Measurements from ENCODE around the gene TMEM259. TPM values are rescaled to one million over a fixed set of nuclear protein-coding genes. Genes with fewer than 3 reads are reported as not detected.
A peak's percentile ranks its signal among the peaks of the same experiment; 100 is the strongest.

The TMEM259 gene
- total and polyA plus RNA-seq, 9 of the 15 experiments (the other 6 are each of a cell fraction or from before 2014, with no cell fraction given) = 0.52 to 231 (median 63.6) TPM

DNA sequence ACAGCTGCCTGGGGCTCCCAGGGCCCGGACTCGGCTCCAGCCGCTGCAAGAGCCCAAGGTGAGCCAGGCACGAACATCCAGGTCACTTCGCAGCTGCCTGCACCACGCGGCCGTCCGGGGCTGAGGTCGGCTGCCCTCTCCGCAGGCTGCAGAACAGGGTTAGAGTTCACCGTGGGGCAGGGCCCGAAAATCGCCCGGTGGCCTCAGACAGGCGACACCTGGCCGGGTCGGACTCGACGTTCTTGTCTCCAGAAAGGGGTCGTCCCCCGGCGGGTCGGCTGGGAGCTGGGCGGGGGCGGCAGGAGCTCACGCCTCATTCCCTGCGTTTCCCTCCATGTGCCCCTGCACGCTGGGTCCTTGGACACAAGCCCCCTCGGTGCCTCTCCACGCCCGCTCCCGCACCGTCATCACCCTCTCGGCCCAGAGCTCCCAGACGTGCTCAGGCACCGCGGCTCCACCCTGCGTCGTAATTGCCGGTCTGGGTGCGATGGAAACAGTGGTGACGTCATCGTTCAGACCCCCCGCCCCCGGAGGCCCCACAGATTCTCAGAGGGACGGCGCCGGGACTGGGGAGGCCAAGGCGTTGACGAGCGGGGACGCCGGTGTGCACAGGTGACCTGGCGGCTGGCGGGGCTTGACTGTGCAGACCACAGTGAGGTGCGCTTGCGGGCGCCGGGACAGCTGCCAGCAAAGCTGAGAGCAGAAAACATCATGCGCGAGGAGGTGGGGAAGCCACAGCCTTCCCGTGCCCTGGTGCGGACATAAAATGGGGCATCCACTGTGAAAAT, 24.7 kb downstream of the TMEM259 start (continued):
- TF ChIP-seq SMARCA4 (IDR thresholded peaks at IDR 0.05) = peak; percentile 37; the same call in 1 of the 2 replicates
- no peak for TF ChIP-seq NFE2L1 (tag; IDR thresholded peaks at IDR 0.05; ENCODE audit: borderline replicate concordance, low read depth)
- no peak for TF ChIP-seq HIVEP1 (CRISPR knock-in tag; IDR thresholded peaks at IDR 0.05)
- TF ChIP-seq ZNF24 (IDR thresholded peaks at IDR 0.05) = no peak
- TF ChIP-seq, protein P1, sequence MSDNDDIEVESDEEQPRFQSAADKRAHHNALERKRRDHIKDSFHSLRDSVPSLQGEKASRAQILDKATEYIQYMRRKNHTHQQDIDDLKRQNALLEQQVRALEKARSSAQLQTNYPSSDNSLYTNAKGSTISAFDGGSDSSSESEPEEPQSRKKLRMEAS (CRISPR knock-in tag; IDR thresholded peaks at IDR 0.05) = peak; percentile 69
- peak; percentile 84 for TF ChIP-seq CREB1 (IDR thresholded peaks at IDR 0.05)
- TF ChIP-seq CREB1 (CRISPR knock-in tag; IDR thresholded peaks at IDR 0.05) = peak; percentile 92
- no peak for TF ChIP-seq TCF7L2 (IDR thresholded peaks at IDR 0.05; ENCODE audit: low read depth, low read length)
- TF ChIP-seq, protein P2, sequence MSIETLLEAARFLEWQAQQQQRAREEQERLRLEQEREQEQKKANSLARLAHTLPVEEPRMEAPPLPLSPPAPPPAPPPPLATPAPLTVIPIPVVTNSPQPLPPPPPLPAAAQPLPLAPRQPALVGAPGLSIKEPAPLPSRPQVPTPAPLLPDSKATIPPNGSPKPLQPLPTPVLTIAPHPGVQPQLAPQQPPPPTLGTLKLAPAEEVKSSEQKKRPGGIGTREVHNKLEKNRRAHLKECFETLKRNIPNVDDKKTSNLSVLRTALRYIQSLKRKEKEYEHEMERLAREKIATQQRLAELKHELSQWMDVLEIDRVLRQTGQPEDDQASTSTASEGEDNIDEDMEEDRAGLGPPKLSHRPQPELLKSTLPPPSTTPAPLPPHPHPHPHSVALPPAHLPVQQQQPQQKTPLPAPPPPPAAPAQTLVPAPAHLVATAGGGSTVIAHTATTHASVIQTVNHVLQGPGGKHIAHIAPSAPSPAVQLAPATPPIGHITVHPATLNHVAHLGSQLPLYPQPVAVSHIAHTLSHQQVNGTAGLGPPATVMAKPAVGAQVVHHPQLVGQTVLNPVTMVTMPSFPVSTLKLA (conservative IDR thresholded peaks at IDR 0.05) = peak in 1 of 2 experiments; percentile 51; a peak in 2 of 4 replicates
- no peak for TF ChIP-seq SMAD3 (CRISPR knock-in tag; conservative IDR thresholded peaks at IDR 0.05)
- no peak for TF ChIP-seq ZNF785 (CRISPR knock-in tag; IDR thresholded peaks at IDR 0.05)
- peak; percentile 39 for TF ChIP-seq SAP30 (IDR thresholded peaks at IDR 0.05; ENCODE audit: borderline replicate concordance, insufficient read depth, low read depth, low read length, poor library complexity, severe bottlenecking)
- TF ChIP-seq, protein P3, sequence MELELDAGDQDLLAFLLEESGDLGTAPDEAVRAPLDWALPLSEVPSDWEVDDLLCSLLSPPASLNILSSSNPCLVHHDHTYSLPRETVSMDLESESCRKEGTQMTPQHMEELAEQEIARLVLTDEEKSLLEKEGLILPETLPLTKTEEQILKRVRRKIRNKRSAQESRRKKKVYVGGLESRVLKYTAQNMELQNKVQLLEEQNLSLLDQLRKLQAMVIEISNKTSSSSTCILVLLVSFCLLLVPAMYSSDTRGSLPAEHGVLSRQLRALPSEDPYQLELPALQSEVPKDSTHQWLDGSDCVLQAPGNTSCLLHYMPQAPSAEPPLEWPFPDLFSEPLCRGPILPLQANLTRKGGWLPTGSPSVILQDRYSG (tag; conservative IDR thresholded peaks at IDR 0.05; ENCODE audit: low read depth) = peak; percentile 60; the same call in 1 of the 2 replicates
- TF ChIP-seq SMAD4 (CRISPR knock-in tag; conservative IDR thresholded peaks at IDR 0.05) = peak; percentile 50
- TF ChIP-seq NR2C2 (CRISPR knock-in tag; IDR thresholded peaks at IDR 0.05) = no peak
- TF ChIP-seq NR2C2 (tag; IDR thresholded peaks at IDR 0.05) = no peak
- no peak for TF ChIP-seq CSDE1 (IDR thresholded peaks at IDR 0.05)
- no peak for TF ChIP-seq TCF7 (IDR thresholded peaks at IDR 0.05; ENCODE audit: borderline replicate concordance)
- peak; percentile 18 to 53; a peak in 1 of 4 replicates for TF ChIP-seq MAZ (CRISPR knock-in tag; conservative IDR thresholded peaks at IDR 0.05 in 1 of 2, IDR thresholded peaks at IDR 0.05 in 1 of 2)
- TF ChIP-seq TOE1 (IDR thresholded peaks at IDR 0.05; ENCODE audit: borderline replicate concordance) = 0 out of 2 replicates have a peak, but pooled peaks have one; percentile 19
- TF ChIP-seq TOE1 (CRISPR knock-in tag; IDR thresholded peaks at IDR 0.05; ENCODE audit: borderline replicate concordance, low read depth) = no peak
- TF ChIP-seq BRD9 (IDR thresholded peaks at IDR 0.05; ENCODE audit: low read depth, partially characterized antibody) = no peak
- TF ChIP-seq, protein P4, sequence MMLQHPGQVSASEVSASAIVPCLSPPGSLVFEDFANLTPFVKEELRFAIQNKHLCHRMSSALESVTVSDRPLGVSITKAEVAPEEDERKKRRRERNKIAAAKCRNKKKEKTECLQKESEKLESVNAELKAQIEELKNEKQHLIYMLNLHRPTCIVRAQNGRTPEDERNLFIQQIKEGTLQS (IDR thresholded peaks at IDR 0.05) = peak; percentile 100
- TF ChIP-seq, protein P4 (CRISPR knock-in tag; conservative IDR thresholded peaks at IDR 0.05) = peak; percentile 78; the same call in 1 of the 2 replicates
- TF ChIP-seq ZKSCAN1 (IDR thresholded peaks at IDR 0.05; ENCODE audit: low read depth, low read length) = no peak
